Lower lobe of right lung (tissue), 2 donors: Measurements from ENCODE around the gene NEK8. TPM values are rescaled to one million over a fixed set of nuclear protein-coding genes. Genes with fewer than 3 reads are reported as not detected.

Experiments
- ATAC-seq, 2 donors: fragments of 200-7000 bp; cut with Tn5 transposase; one replicate each; pipeline ENCODE4 v1.9.1; 2020 to 2022; ENCODE audit warnings: mild to moderate bottlenecking in 2 of 2, moderate library complexity in 2 of 2
- DNase-seq: peaks from one replicate; pipeline ENCODE4 v3.0.0-alpha.2; 2020
- H3K27ac ChIP-seq: fragments of 200-600 bp; one replicate; pipeline ENCODE4 v1.8.0; 2022
- H3K27me3 ChIP-seq: fragments of 200-600 bp; one replicate; pipeline ENCODE4 v1.8.0; 2022; ENCODE audit warnings: low read depth
- H3K36me3 ChIP-seq: fragments of 200-600 bp; one replicate; pipeline ENCODE4 v1.8.0; 2022; ENCODE audit warnings: mild to moderate bottlenecking
- H3K4me1 ChIP-seq: fragments of 200-600 bp; one replicate; pipeline ENCODE4 v1.8.0; 2022
- H3K4me3 ChIP-seq: fragments of 200-600 bp; one replicate; pipeline ENCODE4 v1.8.0; 2022; ENCODE audit warnings: mild to moderate bottlenecking
- H3K9me3 ChIP-seq: fragments of 200-600 bp; one replicate; pipeline ENCODE4 v1.8.0; 2022
- intact Hi-C: fragments of 100-400 bp; cut with DNase I; formaldehyde crosslinking; loops from one replicate; pipeline ENCODE4 v1.11.0; 2022
- total RNA-seq: library from RNA; stranded (reverse); fragmentation: NEBNext Ultra II Directional; extraction: Animal tissue kit (Norgen Biotek cat#: 25700); gene quantifications from one replicate; pipeline ENCODE4 v1.2.1, GENCODE V29; 2021
- TF ChIP-seq, protein P1 (sequence below): fragments of 200-600 bp; IDR thresholded peaks from one replicate; pipeline ENCODE4 v1.8.0; 2022; ENCODE audit warnings: antibody characterized with exemption, mild to moderate bottlenecking
- donor health status: DM: no; HTN: yes; CAD: no; lungs with severe emphysema.

NEK8 gene
- total RNA-seq, 1 donor from 2014 or later: 11.3 TPM

DNA sequence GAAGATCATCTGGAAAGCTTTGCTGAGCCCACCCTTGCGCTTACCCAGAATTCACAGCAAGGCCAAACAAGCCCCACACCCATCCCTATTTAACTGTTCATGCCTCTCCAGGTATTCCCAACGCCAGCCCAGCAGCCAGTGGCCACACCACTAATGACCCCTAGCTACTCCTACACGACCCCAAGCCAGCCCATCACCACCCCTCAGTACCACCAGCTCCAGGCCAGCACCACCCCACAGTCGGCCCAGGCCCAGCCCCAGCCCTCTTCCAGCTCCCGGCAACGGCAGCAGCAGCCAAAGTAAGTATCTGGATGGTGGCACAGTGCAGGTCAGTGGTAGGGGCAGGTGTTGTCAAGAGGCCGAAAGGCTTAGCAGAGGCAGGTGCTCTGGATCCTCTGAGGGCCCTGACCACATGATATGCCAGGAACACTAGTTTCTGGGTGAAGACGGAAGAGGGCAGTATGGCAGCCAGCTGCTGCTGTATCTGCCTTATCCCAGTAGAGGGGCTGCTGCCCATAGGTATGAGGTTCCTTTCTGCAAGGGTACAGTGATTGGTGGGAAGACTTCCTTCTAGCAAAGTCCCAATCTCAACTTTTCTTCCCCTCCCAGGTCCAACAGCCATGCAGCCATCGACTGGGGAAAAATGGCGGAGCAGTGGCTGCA is 27.6 kb upstream of the NEK8 start:
- Histone ChIP-seq H3K27ac (no peak overlapping the region), H3K36me3 (peaks cover 88% of the 10 kb centered on the region), H3K27me3 (no peaks in the 10 kb centered on the region), H3K4me3 (no peak overlapping the region), H3K4me1 (no peaks in the 10 kb centered on the region), H3K9me3 (no peaks in the 10 kb centered on the region)
- ATAC-seq (no peak), DNase-seq (no peak)
- intact Hi-C loops: no loop called here
- TF ChIP-seq, protein P1, sequence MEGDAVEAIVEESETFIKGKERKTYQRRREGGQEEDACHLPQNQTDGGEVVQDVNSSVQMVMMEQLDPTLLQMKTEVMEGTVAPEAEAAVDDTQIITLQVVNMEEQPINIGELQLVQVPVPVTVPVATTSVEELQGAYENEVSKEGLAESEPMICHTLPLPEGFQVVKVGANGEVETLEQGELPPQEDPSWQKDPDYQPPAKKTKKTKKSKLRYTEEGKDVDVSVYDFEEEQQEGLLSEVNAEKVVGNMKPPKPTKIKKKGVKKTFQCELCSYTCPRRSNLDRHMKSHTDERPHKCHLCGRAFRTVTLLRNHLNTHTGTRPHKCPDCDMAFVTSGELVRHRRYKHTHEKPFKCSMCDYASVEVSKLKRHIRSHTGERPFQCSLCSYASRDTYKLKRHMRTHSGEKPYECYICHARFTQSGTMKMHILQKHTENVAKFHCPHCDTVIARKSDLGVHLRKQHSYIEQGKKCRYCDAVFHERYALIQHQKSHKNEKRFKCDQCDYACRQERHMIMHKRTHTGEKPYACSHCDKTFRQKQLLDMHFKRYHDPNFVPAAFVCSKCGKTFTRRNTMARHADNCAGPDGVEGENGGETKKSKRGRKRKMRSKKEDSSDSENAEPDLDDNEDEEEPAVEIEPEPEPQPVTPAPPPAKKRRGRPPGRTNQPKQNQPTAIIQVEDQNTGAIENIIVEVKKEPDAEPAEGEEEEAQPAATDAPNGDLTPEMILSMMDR: no peak

DNA sequence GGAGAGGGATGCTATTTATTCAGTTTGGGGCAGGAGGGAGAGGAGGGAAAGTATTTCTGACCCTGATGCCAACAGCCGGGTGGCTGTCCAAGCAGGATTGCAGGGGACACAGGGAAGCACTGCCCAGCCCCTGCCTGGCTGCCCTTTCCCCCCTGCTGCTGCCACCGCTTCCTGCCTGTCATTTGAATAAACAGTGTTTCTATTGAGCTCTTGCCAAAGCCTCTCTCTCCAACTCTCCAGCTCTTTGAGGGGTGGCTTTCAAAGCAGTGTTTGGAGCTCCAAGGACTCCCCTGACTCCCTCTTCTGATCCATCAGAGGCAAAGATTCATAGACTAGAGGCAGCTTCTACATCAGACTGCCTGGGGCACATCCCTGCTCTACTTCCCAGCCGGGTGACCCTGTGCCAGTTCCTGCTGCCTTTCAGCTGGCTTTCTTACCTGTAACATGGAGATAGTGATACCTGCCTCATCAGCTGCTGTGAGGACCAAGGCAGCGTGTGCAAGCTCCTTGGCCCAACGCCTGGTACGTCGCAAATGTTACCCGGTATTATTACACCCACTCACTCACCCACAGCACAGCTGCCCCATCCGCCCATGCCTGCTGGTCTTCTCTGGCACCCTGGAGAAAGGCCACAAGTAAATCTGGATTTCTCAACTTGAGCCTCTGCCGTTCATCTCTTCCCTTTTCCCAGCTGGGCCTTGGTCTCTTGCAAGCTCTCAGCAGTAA is 26.4 kb upstream of the NEK8 start:
- Histone ChIP-seq H3K9me3 (no peaks in the 10 kb centered on the region), H3K4me1 (no peaks in the 10 kb centered on the region), H3K27me3 (no peaks in the 10 kb centered on the region), H3K4me3 (no peak overlapping the region), H3K27ac (no peak overlapping the region), H3K36me3 (peaks cover 77% of the 10 kb centered on the region)
- DNase-seq (no peak), ATAC-seq (no peak)
- intact Hi-C loops: no loop called here
- TF ChIP-seq, protein P1: no peak

DNA sequence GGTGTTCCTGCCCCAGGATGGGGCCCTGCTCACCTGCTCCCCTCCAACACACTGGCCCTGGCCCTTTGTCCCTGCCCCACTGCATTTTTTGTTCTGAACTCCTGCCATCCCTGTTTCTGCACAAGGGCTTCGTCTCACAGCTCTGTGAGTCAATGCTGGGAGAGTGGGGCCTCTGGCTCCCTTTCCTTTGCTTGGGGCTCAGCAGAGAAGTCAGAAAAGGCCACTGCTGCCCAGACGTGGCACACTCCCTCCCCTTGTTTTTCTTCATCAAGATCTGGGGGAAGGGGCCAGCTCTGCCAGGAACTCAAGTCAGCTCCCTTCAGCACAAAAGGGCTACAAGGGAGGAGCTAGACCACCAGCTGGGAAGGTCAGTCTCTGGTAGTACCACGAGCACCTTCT is 25.8 kb upstream of the NEK8 start:
- ATAC-seq (no peak), DNase-seq (no peak)
- Histone ChIP-seq H3K27ac (no peak overlapping the region), H3K4me3 (no peak overlapping the region), H3K36me3 (peaks cover 71% of the 10 kb centered on the region), H3K27me3 (no peaks in the 10 kb centered on the region), H3K4me1 (no peaks in the 10 kb centered on the region), H3K9me3 (no peaks in the 10 kb centered on the region)
- TF ChIP-seq, protein P1: no peak
- intact Hi-C loops: no loop called here

DNA sequence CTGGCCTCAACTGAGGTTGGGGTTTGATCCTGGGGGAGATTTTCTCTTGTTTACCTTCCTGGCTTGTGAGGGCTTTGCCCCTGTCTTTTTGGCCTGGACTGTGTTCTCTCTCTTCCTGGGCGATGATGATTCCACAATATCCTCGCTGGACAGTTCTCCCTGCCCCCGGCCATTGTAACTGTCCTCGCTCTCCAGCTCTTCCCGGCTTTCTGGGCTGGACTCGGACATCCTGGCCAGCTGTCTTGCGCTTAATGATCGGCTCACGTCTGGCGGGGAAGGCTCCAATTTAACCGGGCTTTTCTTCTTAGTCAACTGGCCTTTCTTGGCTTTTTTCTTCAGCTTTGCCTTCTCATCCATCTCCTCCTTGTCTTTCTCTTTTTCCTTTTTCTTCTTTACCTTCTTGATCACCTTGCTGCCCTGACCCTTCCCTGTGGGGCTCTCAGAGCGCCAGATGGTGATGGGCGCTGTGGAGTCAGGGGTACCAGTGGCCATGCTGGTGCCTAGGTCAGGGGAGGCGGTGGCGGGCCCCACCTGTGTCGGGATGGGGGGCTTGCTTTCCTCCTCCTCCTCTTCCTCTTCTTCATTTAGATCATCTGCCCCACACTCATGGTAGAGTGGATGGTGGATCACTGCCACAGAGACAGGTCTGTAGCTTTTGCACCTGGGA is 24.9 kb upstream of the NEK8 start:
- intact Hi-C loops: no loop called here

DNA sequence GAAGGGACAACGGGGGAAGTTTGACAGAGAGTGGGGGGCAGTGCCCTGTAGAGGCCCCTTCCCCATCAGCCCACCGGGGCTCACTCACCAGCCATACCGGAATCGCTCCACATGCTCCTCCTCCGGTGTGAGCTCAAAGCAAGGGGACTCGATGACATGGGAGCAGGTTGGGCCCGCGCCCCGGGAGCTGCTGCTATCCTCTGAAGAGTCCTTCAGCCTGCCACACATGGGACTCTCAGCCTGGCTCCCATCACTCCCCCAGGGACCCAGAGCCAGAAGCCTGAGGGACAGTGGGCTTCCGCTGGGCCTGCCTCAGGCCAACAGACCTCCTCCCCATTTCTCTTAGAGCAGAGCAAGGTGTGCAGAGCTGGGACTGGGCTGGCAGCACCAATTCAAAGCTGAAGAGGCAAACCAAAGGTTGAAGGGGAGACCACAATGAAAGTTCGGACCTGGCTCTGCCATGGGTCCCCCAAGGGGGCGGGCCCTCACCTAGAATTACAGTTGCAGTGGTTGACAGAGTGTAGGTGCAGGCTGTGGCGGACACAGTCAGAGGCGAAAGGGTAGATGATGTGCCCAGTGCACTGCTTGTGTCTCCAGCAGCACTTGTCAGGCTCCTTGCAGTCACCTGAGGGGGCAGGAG is 24.2 kb upstream of the NEK8 start:
- TF ChIP-seq, protein P1: no peak
- Histone ChIP-seq H3K27ac (no peak overlapping the region), H3K36me3 (peaks cover 55% of the 10 kb centered on the region), H3K4me1 (no peaks in the 10 kb centered on the region), H3K27me3 (no peaks in the 10 kb centered on the region), H3K9me3 (no peaks in the 10 kb centered on the region), H3K4me3 (no peak overlapping the region)
- no peak for DNase-seq
- intact Hi-C loops: no loop called here
- no peak for ATAC-seq

More for the DNA sequence above, 24.9 kb upstream of the NEK8 start:
- DNase-seq: no peak
- peaks cover 62% of the 10 kb centered on the region for H3K36me3 ChIP-seq
- no peak for ATAC-seq
- H3K4me3 ChIP-seq: no peak overlapping the region
- no peaks in the 10 kb centered on the region for H3K27me3 ChIP-seq
- TF ChIP-seq, protein P1: no peak
- no peaks in the 10 kb centered on the region for H3K9me3 ChIP-seq
- H3K27ac ChIP-seq: no peak overlapping the region
- H3K4me1 ChIP-seq: no peaks in the 10 kb centered on the region
